Activated CD4-positive, alpha-beta T cell treated with anti-CD3 and anti-CD28 coated beads, Interleukin-2, amount 10 ng/mL, durations not matched to agents 24 days and 14 days (primary cell): ENCODE measurements around the gene GTPBP2. TPM values are rescaled to one million over a fixed set of nuclear protein-coding genes. Genes with fewer than 3 reads are reported as not detected.

ENCODE experiments used
- total RNA-seq: library from RNA; stranded (reverse); gene quantifications from 2 replicates; pipeline ENCODE4 v1.2.3, GENCODE V29; 2022

The GTPBP2 gene
- total RNA-seq, 1 donor from 2014 or later, result 69.4 TPM

Other genes with a start within 250 kb of the GTPBP2 start
- gene ABCC10, start 201.7 kb downstream of the GTPBP2 start, total RNA-seq, result 38.2 and 40.0 TPM in 2 replicates
- gene DLK2, start 173.7 kb downstream of the GTPBP2 start, total RNA-seq, result 1.6 and 2.0 TPM in 2 replicates
- gene TJAP1, start 151.7 kb downstream of the GTPBP2 start, total RNA-seq, result 40.7 and 41.1 TPM in 2 replicates
- gene LRRC73, start 118.9 kb downstream of the GTPBP2 start, total RNA-seq, result 0.14 and 0.51 TPM in 2 replicates
- 47.7 and 52.1 TPM in 2 replicates for gene YIPF3, start 112.3 kb downstream of the GTPBP2 start, total RNA-seq
- gene POLR1C, start 112.2 kb downstream of the GTPBP2 start, total RNA-seq, result 91.7 TPM in 2 replicates
- 143 and 145 TPM in 2 replicates for gene XPO5, start 53.2 kb downstream of the GTPBP2 start, total RNA-seq
- gene POLH, start 53.1 kb downstream of the GTPBP2 start, total RNA-seq, result 34.2 and 37.9 TPM in 2 replicates
- gene MAD2L1BP, start 6.6 kb upstream of the GTPBP2 start, total RNA-seq, result 36.3 and 40.2 TPM in 2 replicates
- gene RSPH9, start 15.8 kb upstream of the GTPBP2 start, total RNA-seq, result not detected in 2 replicates
- 47.4 and 50.1 TPM in 2 replicates for gene MRPS18A, start 58.5 kb upstream of the GTPBP2 start, total RNA-seq
- gene VEGFA, start 140.9 kb upstream of the GTPBP2 start, total RNA-seq, result 62.9 and 64.6 TPM in 2 replicates